AG08395 (cell line): ENCODE measurements around the gene CSNK1D.

Experiments used
- DNase-seq: peaks from one replicate; pipeline ENCODE4 v3.0.0; 2012; ENCODE audit warnings: mixed read lengths, low spot score

Gene CSNK1D

GRCh38 chr17:82240506-82241182, 32.9 kb downstream of the CSNK1D start:
- no peak for DNase-seq

GRCh38 chr17:82239926-82240505, 33.5 kb downstream of the CSNK1D start:
- no peak for DNase-seq

GRCh38 chr17:82239401-82239925, 34.0 kb downstream of the CSNK1D start:
- no peak for DNase-seq

GRCh38 chr17:82238472-82239201, 34.9 kb downstream of the CSNK1D start:
- DNase-seq: peak; percentile 75

DNA sequence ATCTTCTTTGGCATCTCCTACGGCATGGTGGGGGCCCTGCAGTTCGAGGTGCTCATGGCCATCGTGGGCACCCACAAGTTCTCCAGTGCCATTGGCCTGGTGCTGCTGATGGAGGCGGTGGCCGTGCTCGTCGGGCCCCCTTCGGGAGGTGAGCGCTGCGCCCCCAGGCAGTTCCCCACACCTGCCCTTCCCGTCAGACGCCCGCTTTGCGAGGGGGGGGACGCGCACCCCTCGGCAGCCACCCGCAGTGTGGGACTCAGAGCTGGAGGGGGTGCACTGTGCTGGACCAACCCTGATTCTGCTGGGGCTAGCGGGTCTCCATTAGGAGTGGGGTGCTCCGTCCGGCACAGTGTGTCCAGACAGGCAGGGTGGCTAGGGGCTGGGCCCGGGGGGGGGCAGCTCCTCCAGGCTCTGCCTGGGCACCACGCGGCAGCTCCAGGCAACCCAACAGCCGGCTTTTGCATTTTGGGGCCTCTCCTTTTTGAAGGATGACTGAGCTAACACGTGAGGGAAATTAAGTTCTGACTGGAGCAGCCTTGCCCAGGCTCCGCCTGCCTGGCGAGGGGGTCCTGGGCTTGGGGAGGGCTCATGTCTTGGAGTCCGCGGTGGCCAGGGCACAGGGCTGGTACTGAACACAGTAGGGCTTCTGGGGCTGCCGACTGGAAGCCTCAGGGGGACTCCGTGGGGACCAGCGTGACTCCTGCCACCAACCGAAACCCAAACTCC, 35.6 kb downstream of the CSNK1D start:
- DNase-seq: no peak

GRCh38 chr17:82237083-82237745, 36.3 kb downstream of the CSNK1D start:
- DNase-seq: no peak

DNA sequence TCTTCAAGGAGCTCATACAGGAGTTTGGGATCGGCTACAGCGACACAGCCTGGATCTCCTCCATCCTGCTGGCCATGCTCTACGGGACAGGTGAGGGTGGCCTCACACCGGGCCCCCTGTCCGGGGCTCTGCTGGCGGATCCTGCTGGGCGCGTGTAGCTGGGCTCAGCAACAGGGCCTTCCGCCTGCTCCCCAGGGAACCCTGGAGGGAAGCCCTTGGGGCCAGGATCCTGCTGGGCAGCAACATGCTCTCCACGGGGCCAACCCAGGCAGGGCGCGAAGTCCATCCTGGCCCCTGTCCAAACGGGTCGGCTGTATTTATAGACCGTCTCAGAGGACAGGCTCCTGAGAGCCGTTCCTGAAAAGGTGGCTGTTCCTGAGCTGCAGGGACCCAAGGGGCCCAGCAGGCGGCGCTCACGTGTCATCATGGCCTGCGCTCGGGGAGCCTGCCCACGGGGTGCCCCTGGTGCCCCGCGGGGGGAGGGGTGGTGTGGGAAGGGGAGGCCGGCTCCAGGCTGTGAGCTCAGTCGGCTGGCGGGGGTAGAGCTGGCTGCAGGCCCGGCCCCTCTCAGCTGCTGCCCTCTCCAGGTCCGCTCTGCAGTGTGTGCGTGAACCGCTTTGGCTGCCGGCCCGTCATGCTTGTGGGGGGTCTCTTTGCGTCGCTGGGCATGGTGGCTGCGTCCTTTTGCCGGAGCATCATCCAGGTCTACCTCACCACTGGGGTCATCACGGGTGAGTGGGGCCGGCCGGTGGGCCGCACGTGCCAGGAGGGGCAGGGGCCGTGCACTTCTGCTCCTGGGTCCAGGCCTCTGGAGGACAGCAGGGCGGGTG, 37.1 kb downstream of the CSNK1D start:
- no peak for DNase-seq

DNA sequence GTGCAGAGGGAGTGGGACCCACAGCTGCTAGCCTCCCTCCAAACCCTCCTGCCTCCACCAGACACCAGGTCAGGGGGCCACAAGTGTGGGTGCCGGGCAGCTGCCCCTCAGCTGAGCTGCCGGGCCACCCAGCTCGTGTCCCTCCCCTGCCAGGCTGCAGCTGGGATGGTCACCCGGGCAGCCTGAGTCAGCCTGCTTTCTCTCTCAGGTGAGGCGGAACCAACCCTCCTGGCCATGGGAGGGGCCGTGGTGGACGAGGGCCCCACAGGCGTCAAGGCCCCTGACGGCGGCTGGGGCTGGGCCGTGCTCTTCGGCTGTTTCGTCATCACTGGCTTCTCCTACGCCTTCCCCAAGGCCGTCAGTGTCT, 37.7 kb downstream of the CSNK1D start:
- no peak for DNase-seq

DNA sequence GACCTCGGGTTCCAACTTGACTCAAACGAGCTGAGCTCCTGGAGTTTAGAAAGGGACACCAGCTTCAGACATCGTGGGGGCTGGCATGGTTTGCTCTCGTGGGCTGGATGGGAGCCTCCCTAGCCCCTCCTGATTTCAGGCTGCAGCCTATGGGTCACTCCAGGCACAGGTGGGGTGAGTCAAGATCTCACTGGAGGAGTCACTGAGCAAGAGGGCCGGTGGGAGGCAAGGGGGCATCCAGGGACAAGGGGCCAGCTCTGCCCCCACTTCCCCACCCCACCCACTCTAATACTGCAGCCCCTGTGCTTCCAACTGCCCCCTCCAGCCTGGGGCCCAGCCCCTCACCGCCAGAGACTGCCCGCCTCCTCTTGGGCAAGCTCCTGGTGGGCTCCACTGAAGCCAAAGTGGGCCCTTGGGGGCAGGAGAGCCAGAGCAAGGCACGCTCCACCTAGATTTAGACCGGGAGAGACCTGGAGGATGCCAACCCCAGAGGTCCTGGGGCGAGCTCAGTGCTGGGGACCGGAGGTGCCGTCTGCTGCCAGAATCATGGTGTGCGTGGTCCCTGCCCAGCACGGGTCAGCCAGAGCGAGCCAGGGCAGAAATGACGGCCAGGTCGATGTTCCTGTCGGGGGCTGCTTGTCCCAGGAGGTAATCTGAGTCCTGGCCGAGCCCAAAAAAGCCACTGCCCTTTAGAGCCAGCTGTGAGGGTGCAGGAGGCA, 38.3 kb downstream of the CSNK1D start:
- no peak for DNase-seq

DNA sequence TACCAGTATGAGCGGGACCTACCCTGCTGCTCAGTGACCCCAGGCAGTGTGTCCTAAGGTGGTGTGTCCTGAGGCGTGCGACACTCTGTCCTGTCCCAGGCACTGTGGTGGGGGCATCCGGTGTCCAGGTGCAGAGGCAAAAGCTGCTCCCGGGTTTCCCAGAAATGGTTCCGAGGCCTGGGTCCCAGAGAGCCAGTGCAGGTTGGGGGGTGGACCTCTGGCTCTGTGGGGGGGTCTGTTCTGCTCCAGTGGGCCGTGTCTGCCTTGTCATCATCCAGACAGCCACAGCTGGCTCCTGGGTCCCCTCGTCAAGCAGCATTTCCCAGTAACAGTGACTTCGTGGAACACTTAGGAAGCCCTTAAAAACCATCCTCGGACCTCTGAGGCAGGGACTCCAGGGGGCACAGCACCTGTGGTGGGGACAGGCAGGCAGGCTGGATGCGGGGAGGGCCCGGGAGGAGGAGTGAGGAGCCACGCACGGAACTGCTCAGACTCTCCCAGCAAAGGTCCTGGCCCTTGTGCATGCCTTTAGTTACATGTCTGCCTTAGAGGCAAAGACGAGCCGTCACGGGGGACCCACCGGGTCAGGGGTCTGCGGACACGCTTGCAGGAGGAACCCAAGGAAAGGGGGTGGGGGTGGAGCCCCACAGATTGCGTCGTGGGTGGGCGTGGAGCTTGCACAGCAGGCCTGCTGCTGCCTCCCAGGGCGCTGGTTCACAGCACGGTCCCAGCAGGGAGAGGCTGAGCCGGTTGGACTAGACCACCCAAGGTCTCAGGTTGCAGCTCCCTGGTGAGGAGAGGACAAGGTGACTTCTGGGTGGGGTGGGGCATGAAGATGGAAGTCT, 39.1 kb downstream of the CSNK1D start:
- no peak for DNase-seq

DNA sequence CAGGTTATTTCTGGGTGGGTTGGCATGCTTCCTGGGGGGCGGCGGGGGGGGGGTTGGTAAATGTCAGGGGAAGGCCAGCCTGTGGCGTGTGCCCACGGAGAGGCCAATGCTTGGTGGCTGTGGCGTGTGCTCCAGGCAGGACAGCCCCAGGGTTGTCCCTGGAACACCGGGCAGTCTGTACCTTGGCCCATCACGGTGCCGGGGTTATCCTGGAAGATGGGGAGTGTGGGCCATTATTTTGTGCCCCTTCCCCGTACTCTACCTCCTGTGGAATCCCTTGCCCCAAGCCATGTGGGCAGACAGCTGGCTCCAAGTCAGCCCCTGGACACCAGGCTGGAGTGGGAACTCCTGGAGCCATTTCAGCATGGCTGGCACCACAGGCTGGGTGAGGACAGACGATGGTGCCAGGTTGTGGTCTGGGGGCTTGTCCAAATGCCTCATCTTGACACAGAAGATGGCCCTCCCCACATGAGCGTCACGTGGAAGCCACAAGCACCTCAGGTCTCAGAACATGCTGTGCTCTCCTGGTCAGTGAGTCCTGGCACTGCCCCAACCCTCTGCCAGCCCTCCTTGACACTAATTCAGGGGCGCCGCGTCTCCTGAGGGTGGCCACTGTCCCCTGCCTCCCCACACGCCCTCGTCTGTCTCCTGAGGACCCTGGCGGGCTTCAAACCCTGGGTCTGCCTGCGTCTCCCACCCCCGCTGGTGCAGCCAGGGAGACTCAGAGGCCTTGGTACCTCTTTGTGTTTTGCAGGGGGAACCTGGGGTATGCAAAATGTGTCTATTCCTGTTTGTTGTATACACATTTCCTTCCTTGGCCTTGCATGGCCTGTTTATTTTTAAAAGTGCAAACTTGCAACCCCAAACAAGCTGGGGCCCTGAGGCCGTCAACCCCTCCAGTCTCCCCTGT, 40.4 kb downstream of the CSNK1D start:
- no peak for DNase-seq

GRCh38 chr17:82232322-82232820, 41.1 kb downstream of the CSNK1D start:
- DNase-seq: no peak

DNA sequence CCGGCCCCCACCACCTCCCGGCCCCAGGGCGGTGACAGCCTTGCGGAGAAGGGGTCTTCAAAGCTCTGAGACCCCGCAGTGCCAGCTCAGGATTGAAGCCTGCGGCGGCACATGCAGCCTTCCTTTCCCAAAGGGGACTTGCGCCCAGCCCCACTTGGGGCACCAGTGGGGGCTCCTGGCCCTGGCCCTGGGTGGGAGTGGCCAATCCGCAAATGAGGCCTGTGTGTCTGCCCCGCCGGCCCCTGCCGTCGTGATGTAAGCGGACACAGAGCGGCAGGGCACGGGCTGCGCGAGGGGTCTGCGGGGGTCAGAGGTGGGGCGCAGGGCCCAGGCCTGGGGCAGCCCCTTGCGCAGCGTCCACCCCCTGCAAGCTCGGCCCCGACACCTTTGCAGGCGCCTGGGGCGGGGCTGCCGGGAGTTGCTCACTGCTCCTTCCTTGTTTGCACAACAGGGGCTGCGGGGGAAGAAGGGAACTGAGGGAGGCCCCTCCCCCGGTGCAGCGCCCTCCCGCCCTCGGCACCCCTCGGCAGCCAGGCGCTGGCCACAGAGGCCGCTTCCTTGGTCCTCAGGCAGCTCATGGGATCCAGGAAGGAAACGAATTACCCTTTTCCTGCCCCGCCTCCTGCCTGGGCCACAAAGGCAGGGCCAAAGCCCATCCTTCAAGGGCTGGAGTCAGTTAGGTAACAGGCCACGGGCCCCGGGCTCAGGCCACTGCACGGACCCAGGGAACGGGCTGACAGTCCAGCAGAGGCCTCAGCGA, 41.8 kb downstream of the CSNK1D start:
- no peak for DNase-seq

- DNase-seq: no peak
These were observed 42.3 kb downstream of the CSNK1D start for GRCh38 chr17:82231312-82231561.

- DNase-seq: peak; percentile 86
These were observed 42.7 kb downstream of the CSNK1D start for GRCh38 chr17:82230609-82231311.

GRCh38 chr17:82229698-82230608, 43.5 kb downstream of the CSNK1D start:
- DNase-seq: no peak
